ENCODE results near the gene LRRC32.

GRCh38 chr11:76615950-76616349 lies 54.6 kb downstream of the LRRC32 start:
- TF ChIP-seq ZNF114 (CRISPR knock-in tag; IDR thresholded peaks at IDR 0.05), result no peak
- TF ChIP-seq JUNB (IDR thresholded peaks at IDR 0.05; ENCODE audit: unreplicated experiment), result no peak
- no peak for TF ChIP-seq CTCF (conservative IDR thresholded peaks at IDR 0.05; ENCODE audit: low read depth in 2 of 2)
- no peak for TF ChIP-seq ETS1 (IDR thresholded peaks at IDR 0.05)
- TF ChIP-seq POLR2AphosphoS5 (IDR thresholded peaks at IDR 0.05; ENCODE audit: low read depth), result no peak
- no peak for TF ChIP-seq EZH2 (IDR thresholded peaks at IDR 0.05; ENCODE audit: low read depth, unreplicated experiment)
- TF ChIP-seq EZH2phosphoT487 (IDR thresholded peaks at IDR 0.05; ENCODE audit: unreplicated experiment), result no peak
- no peak for TF ChIP-seq STAT1 (IDR thresholded peaks at IDR 0.05; ENCODE audit: unreplicated experiment)
- TF ChIP-seq REST (IDR thresholded peaks at IDR 0.05; ENCODE audit: unreplicated experiment), result no peak
